Astrocyte (in vitro differentiated cells and primary cell): Measurements from ENCODE around the gene SRCIN1. TPM values are rescaled to one million over a fixed set of nuclear protein-coding genes. Genes with fewer than 3 reads are reported as not detected.

Experiments
- DNase-seq: peaks from one replicate; pipeline ENCODE4 v3.0.0-alpha.2; 2010; ENCODE audit warnings: low read depth
- FAIRE-seq: peaks from 2 replicates; lab custom pipeline; 2011; peaks lifted over from hg19 to GRCh38; lab: Jason Lieb, UNC
- H2AFZ ChIP-seq: 2 replicates; pipeline ENCODE4 v1.6.0; 2012; ENCODE audit warnings: low read depth, low read length, inconsistent platforms
- H3K27ac ChIP-seq: 2 replicates; pipeline ENCODE4 v1.5.1; 2011; ENCODE audit warnings: low read depth, low read length, inconsistent platforms
- H3K27me3 ChIP-seq: 2 replicates; pipeline ENCODE4 v1.6.0; 2011; ENCODE audit warnings: low read length, inconsistent platforms; ENCODE audit not compliant: insufficient read depth
- H3K36me3 ChIP-seq: 2 replicates; pipeline ENCODE4 v1.5.1; 2011; ENCODE audit warnings: low read length, inconsistent platforms; ENCODE audit not compliant: insufficient read depth
- H3K4me1 ChIP-seq: 2 replicates; pipeline ENCODE4 v1.5.1; 2011; ENCODE audit warnings: low read length, inconsistent platforms; ENCODE audit not compliant: insufficient read depth
- H3K4me2 ChIP-seq: 2 replicates; pipeline ENCODE4 v1.6.0; 2012; ENCODE audit warnings: low read length, inconsistent platforms
- H3K4me3 ChIP-seq: 2 replicates; pipeline ENCODE4 v1.5.1; 2011; ENCODE audit warnings: low read depth, mild to moderate bottlenecking, low read length, inconsistent platforms; ENCODE audit not compliant: insufficient read depth
- H3K79me2 ChIP-seq: 2 replicates; pipeline ENCODE4 v1.6.0; 2012; ENCODE audit warnings: mild to moderate bottlenecking, low read length, inconsistent platforms; ENCODE audit not compliant: insufficient read depth
- H3K9ac ChIP-seq: 2 replicates; pipeline ENCODE4 v1.6.0; 2012; ENCODE audit warnings: mild to moderate bottlenecking, low read length, inconsistent platforms
- H3K9me3 ChIP-seq: 2 replicates; pipeline ENCODE4 v1.5.1; 2012; ENCODE audit warnings: low read depth, mild to moderate bottlenecking, low read length, inconsistent platforms; ENCODE audit not compliant: insufficient read depth
- H4K20me1 ChIP-seq: 2 replicates; pipeline ENCODE4 v1.6.0; 2012; ENCODE audit warnings: low read length, inconsistent platforms; ENCODE audit not compliant: insufficient read depth
- H3K27ac Mint-ChIP-seq: one replicate; pipeline ENCODE4 v1.8.0; 2021; ENCODE audit warnings: mild to moderate bottlenecking, mixed read lengths; ENCODE audit not compliant: unreplicated experiment
- H3K27me3 Mint-ChIP-seq: one replicate; pipeline ENCODE4 v1.8.0; 2021; ENCODE audit warnings: low read depth, mixed read lengths; ENCODE audit not compliant: unreplicated experiment
- H3K36me3 Mint-ChIP-seq: one replicate; pipeline ENCODE4 v1.8.0; 2021; ENCODE audit warnings: low read depth, mixed read lengths; ENCODE audit not compliant: unreplicated experiment
- H3K4me1 Mint-ChIP-seq: one replicate; pipeline ENCODE4 v1.8.0; 2021; ENCODE audit warnings: low read depth, mixed read lengths; ENCODE audit not compliant: unreplicated experiment
- H3K4me3 Mint-ChIP-seq: one replicate; pipeline ENCODE4 v1.8.0; 2021; ENCODE audit warnings: mild to moderate bottlenecking, moderate library complexity, mixed read lengths; ENCODE audit not compliant: unreplicated experiment
- H3K9me3 Mint-ChIP-seq: one replicate; pipeline ENCODE4 v1.8.0; 2021; ENCODE audit warnings: mild to moderate bottlenecking, mixed read lengths; ENCODE audit not compliant: unreplicated experiment
- CTCF ChIP-seq: IDR thresholded peaks from 2 replicates; pipeline ENCODE4 v1.5.1; 2011; ENCODE audit warnings: low read depth, mild to moderate bottlenecking, inconsistent platforms, low read length, moderate library complexity; ENCODE audit not compliant: insufficient read depth
- EZH2 ChIP-seq: IDR thresholded peaks from 2 replicates; pipeline ENCODE4 v1.6.1; 2012; ENCODE audit warnings: mild to moderate bottlenecking, low read length, inconsistent platforms; ENCODE audit not compliant: insufficient read depth
- total RNA-seq: library from RNA; stranded (reverse); gene quantifications from 2 replicates; pipeline ENCODE4 v1.2.1, GENCODE V29; 2021

Gene SRCIN1
- total RNA-seq, 1 donor from 2014 or later: 1.5 TPM

DNA sequence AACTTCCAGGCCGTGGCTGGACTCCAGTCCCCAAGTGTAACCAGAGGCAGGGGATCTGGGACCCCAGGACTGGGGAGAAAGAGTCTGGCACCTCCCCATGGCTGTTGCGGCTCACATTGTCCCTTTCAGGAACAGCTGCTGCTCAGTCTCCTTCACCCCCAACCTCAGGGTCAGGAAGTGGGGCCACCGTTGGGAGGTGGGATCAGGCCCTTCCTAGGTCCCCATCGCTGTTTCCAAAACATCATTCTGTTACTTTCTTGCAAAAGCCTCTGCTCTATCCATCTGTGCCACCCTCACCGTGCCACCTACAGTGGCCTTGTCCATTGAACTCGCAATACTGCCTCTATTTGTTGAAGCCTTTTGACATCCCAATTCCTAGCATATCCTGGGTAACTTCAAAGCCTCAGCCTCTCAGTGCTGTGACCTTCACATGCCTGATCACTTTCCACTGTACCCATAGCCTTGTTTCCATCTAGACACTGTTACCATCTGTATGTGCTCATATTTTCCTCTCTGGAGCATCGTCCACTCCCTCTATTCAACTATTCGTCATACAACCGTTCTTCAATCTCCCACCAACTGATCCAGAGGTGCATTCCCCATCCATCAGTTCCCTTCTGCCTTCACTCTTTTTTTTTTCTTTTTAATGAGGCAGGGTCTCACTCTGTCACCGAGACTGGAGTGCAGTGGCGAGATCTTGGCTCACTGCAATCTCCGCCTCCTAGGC lies 15.0 kb upstream of the SRCIN1 start:
- Histone ChIP-seq H3K4me3 (no peak overlapping the region), H4K20me1 (no peaks in the 10 kb centered on the region), H3K9ac (no peak overlapping the region), H3K79me2 (no peaks in the 10 kb centered on the region), H3K4me1 (no peaks in the 10 kb centered on the region), H2AFZ (no peak overlapping the region), H3K36me3 (no peaks in the 10 kb centered on the region), H3K27me3 (peaks cover 2% of the 10 kb centered on the region), H3K9me3 (no peaks in the 10 kb centered on the region), H3K27ac (no peak overlapping the region), H3K4me2 (no peak overlapping the region)
- Mint-ChIP-seq H3K4me1 (no peaks in the 10 kb centered on the region), H3K36me3 (no peaks in the 10 kb centered on the region), H3K9me3 (peaks cover 5% of the 10 kb centered on the region), H3K27me3 (peaks cover 56% of the 10 kb centered on the region), H3K4me3 (no peak overlapping the region), H3K27ac (no peak overlapping the region)
- DNase-seq: no peak
- no peak for FAIRE-seq
- no peak for TF ChIP-seq CTCF
- TF ChIP-seq EZH2: no peak

DNA sequence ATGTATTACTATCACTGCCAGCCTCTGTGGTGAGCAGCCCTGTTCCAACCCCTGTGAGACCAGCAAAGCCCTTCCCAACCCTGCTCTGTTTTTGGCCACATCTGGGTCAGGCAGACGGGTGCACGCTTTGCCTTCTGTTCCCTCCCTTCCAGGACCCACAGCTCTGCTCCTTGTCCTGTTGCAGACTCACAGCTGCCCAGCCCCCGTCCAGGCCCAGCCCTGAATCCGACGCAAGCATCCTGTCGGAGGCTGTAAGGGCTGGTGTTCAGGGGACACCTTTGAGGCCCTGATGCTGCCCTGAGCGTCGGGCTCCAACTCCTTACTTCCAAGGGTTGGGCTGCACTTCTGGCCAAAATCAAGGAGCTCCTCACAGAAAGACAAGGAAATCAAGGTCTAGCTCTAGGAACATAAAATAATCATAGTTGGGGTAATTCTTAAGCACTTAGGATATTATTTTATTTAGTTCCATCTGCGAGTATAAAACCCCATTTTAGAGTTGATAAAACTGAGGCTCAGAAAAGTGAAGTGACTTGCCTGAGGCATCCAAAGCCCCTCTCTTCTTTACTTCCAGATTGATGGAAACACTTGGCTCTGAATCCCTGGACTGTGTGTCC lies 14.3 kb upstream of the SRCIN1 start:
- Mint-ChIP-seq H3K4me1 (no peaks in the 10 kb centered on the region), H3K27me3 (peaks cover 56% of the 10 kb centered on the region), H3K4me3 (no peak overlapping the region), H3K9me3 (peaks cover 5% of the 10 kb centered on the region), H3K27ac (no peak overlapping the region), H3K36me3 (no peaks in the 10 kb centered on the region)
- no peak overlapping the region for H3K27ac ChIP-seq
- no peaks in the 10 kb centered on the region for H3K36me3 ChIP-seq
- no peaks in the 10 kb centered on the region for H4K20me1 ChIP-seq
- H3K27me3 ChIP-seq: peaks cover 2% of the 10 kb centered on the region
- H3K4me2 ChIP-seq: no peak overlapping the region
- H3K4me3 ChIP-seq: no peak overlapping the region
- no peaks in the 10 kb centered on the region for H3K4me1 ChIP-seq
- DNase-seq (no peak), FAIRE-seq (no peak)
- no peaks in the 10 kb centered on the region for H3K9me3 ChIP-seq
- no peak overlapping the region for H2AFZ ChIP-seq
- TF ChIP-seq CTCF (no peak), EZH2 (no peak)
- no peaks in the 10 kb centered on the region for H3K79me2 ChIP-seq
- no peak overlapping the region for H3K9ac ChIP-seq

GRCh38 chr17:38619451-38619795 lies 13.7 kb upstream of the SRCIN1 start:
- H2AFZ ChIP-seq: no peak overlapping the region
- H3K27ac Mint-ChIP-seq: no peak overlapping the region
- H3K9ac ChIP-seq: no peak overlapping the region
- no peak for FAIRE-seq
- no peak overlapping the region for H3K4me3 Mint-ChIP-seq
- H3K4me1 Mint-ChIP-seq: no peaks in the 10 kb centered on the region
- no peaks in the 10 kb centered on the region for H3K4me1 ChIP-seq
- peaks cover 2% of the 10 kb centered on the region for H3K27me3 ChIP-seq
- no peak overlapping the region for H3K4me3 ChIP-seq
- no peak overlapping the region for H3K27ac ChIP-seq
- no peaks in the 10 kb centered on the region for H4K20me1 ChIP-seq
- DNase-seq: no peak
- H3K36me3 ChIP-seq: no peaks in the 10 kb centered on the region
- no peak overlapping the region for H3K4me2 ChIP-seq
- H3K36me3 Mint-ChIP-seq: no peaks in the 10 kb centered on the region
- no peaks in the 10 kb centered on the region for H3K9me3 ChIP-seq
- TF ChIP-seq CTCF (no peak), EZH2 (no peak)
- no peaks in the 10 kb centered on the region for H3K79me2 ChIP-seq
- peaks cover 58% of the 10 kb centered on the region for H3K27me3 Mint-ChIP-seq
- peaks cover 5% of the 10 kb centered on the region for H3K9me3 Mint-ChIP-seq
